ENCODE measurements around the gene NANS.

- no peak for TF ChIP-seq CTCF (IDR thresholded peaks at IDR 0.05; ENCODE audit: insufficient read depth, low read depth, low read length)
- no peak for TF ChIP-seq EZH2 (IDR thresholded peaks at IDR 0.05; ENCODE audit: insufficient read depth, low read length)
Measured at GRCh38 chr9:98018347-98018746, 38.2 kb upstream of the NANS start.
